Esophagus squamous epithelium (tissue), 4 donors: ENCODE measurements around the gene PDGFD.
"Not testable (repeated sequence)": the region's sequence is repeated elsewhere in the genome, so short reads cannot be mapped to it uniquely, and the experiment has no call there.

Experiments used
- CTCF ChIP-seq, 6 experiments: fragments of 450-650 bp in 4 of 6; fragments of 200-600 bp in 2 of 6; sonication (generic) in 2 of 6; IDR thresholded peaks; one replicate each; pipeline ENCODE4 v1.5.1; 2016 to 2019; ENCODE audit warnings: antibody characterized with exemption in 6 of 6, mild to moderate bottlenecking in 4 of 6, moderate library complexity in 4 of 6
- POLR2A ChIP-seq, 4 donors: fragments of 450-650 bp; IDR thresholded peaks; one replicate each; pipeline ENCODE4 v1.6.1; 2017; ENCODE audit warnings: antibody characterized with exemption in 4 of 4, mild to moderate bottlenecking in 4 of 4, moderate library complexity in 3 of 4

- TF ChIP-seq CTCF, POLR2A (IDR thresholded peaks at IDR 0.05): not testable (repeated sequence)
Measured at GRCh38 chr11:104046858-104047257, 117.1 kb downstream of the PDGFD start.
